Progenitor cell of endocrine pancreas (in vitro differentiated cells): Measurements from ENCODE around the gene FOXE3. TPM values are rescaled to one million over a fixed set of nuclear protein-coding genes. Genes with fewer than 3 reads are reported as not detected.

Source experiments
- DNase-seq: peaks from one replicate; pipeline ENCODE4 v3.0.0; 2021; ENCODE audit warnings: low spot score; ENCODE audit not compliant: unreplicated experiment
- H3K27ac Mint-ChIP-seq: 2 replicates; pipeline ENCODE4 v1.8.0; 2021; ENCODE audit warnings: mild to moderate bottlenecking, moderate library complexity, mixed read lengths
- H3K27me3 Mint-ChIP-seq: 2 replicates; pipeline ENCODE4 v1.8.0; 2021; ENCODE audit warnings: mixed read lengths
- H3K36me3 Mint-ChIP-seq: 2 replicates; pipeline ENCODE4 v1.8.0; 2022; ENCODE audit warnings: mixed read lengths; ENCODE audit not compliant: insufficient read depth
- H3K4me1 Mint-ChIP-seq: 2 replicates; pipeline ENCODE4 v1.8.0; 2021; ENCODE audit warnings: low read depth, mixed read lengths
- H3K4me3 Mint-ChIP-seq: 2 replicates; pipeline ENCODE4 v1.8.0; 2021; ENCODE audit warnings: low read depth, mild to moderate bottlenecking, moderate library complexity, mixed read lengths
- H3K9me3 Mint-ChIP-seq: 2 replicates; pipeline ENCODE4 v1.8.0; 2021; ENCODE audit warnings: low read depth, mixed read lengths
- total RNA-seq: library from RNA; stranded (reverse); gene quantifications from 2 replicates; pipeline ENCODE4 v1.2.1, GENCODE V29; 2021
- TF ChIP-seq, protein P1 (sequence below): fragments of 200-600 bp; sonication (generic); IDR thresholded peaks from one replicate; pipeline ENCODE4 v1.5.0; 2021; ENCODE audit warnings: antibody characterized with exemption, mild to moderate bottlenecking; ENCODE audit not compliant: unreplicated experiment

The FOXE3 gene
- total RNA-seq, 1 donor from 2014 or later = not detected

DNA sequence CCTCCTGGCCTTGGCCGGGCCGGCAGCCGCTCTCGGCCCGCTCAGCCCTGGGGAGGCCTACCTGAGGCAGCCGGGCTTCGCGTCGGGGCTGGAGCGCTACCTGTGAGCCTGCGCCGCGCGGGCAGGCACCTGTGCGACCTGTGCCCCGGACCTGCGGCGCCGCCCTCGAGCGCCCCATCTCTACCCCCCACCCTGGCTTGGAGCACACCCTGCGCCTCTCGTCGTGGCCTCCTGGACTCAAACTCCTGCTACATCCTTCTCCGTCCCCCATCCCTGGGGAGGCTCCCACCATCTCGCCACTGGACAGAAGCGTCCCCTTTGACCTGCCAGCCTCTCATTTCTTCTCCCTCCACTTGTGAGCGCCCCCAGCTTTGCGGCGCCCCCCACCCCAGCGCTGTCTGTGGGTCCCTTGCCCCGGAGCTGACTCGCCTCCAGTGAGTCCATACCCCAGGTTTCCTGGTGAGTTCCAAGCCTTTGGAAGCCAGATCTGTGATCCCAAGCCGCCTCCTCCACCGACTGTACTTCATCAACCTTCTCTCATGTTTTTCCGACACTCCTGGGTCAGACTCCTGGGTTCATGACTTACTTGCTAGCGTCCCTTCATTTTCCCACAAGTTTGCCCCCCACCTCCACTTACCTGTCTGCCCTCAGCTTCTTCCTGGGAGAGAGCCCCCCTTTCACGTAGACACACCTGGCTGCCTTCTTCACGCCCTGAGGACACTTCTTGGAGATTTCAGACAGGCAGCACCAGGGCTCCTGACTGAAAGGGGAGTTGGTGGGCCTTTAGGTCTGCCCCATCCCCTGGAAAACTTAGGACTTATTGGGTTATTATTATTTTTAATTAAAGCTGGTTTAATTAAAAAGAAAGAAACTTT is 1.3 kb downstream of the FOXE3 start:
- no peaks in the 10 kb centered on the region for H3K9me3 Mint-ChIP-seq
- DNase-seq = no peak

GRCh38 chr1:47418122-47418521 is 2.0 kb downstream of the FOXE3 start:
- TF ChIP-seq, protein P1, sequence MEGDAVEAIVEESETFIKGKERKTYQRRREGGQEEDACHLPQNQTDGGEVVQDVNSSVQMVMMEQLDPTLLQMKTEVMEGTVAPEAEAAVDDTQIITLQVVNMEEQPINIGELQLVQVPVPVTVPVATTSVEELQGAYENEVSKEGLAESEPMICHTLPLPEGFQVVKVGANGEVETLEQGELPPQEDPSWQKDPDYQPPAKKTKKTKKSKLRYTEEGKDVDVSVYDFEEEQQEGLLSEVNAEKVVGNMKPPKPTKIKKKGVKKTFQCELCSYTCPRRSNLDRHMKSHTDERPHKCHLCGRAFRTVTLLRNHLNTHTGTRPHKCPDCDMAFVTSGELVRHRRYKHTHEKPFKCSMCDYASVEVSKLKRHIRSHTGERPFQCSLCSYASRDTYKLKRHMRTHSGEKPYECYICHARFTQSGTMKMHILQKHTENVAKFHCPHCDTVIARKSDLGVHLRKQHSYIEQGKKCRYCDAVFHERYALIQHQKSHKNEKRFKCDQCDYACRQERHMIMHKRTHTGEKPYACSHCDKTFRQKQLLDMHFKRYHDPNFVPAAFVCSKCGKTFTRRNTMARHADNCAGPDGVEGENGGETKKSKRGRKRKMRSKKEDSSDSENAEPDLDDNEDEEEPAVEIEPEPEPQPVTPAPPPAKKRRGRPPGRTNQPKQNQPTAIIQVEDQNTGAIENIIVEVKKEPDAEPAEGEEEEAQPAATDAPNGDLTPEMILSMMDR = no peak
- no peak for DNase-seq
- H3K27me3 Mint-ChIP-seq = peaks cover 85% of the 10 kb centered on the region
- no peaks in the 10 kb centered on the region for H3K36me3 Mint-ChIP-seq
- no peaks in the 10 kb centered on the region for H3K4me1 Mint-ChIP-seq
- H3K9me3 Mint-ChIP-seq = no peaks in the 10 kb centered on the region
- H3K27ac Mint-ChIP-seq = no peak overlapping the region
- no peak overlapping the region for H3K4me3 Mint-ChIP-seq

More for the DNA sequence above, 1.3 kb downstream of the FOXE3 start:
- Mint-ChIP-seq H3K4me3 (peak overlapping the region; percentile 56), H3K4me1 (no peaks in the 10 kb centered on the region), H3K27ac (no peak overlapping the region), H3K36me3 (no peaks in the 10 kb centered on the region), H3K27me3 (peaks cover 83% of the 10 kb centered on the region)
- TF ChIP-seq, protein P1 = no peak

DNA sequence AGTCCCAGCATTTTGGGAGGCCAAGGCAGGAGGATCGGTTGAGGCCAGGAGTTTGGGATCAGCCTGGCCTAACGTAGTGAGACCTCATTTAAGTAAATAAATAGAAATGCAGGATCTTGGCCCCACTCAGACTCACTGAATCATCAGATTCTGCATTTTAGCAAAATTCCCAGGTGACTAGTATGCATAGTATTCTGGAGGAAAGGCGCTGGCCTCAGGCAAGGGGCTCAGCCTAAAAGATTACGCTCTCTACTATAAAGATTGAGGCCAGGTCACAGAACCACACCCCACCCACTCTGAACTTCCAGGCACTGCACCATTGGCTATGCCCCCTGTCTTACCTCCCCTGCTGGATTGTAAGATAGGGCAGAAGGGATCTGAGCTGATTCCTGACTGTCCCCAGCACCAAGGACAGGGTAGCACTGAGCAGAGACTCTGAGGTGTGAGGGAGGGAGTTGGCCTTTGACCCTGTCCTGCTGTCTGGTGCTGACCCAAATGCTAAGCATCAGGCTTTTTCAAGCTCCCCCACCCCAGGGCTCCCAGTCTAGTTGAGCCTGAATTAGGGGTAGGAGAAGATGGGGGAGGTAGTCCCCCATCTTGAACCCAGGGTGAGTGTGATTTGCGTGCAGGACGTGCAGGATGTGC is 2.7 kb downstream of the FOXE3 start:
- Mint-ChIP-seq H3K27ac (no peak overlapping the region), H3K27me3 (peaks cover 83% of the 10 kb centered on the region), H3K4me3 (no peak overlapping the region), H3K9me3 (no peaks in the 10 kb centered on the region), H3K4me1 (no peaks in the 10 kb centered on the region), H3K36me3 (no peaks in the 10 kb centered on the region)
- TF ChIP-seq, protein P1 = no peak
- no peak for DNase-seq

GRCh38 chr1:47420547-47420946 is 4.5 kb downstream of the FOXE3 start:
- peaks cover 81% of the 10 kb centered on the region for H3K27me3 Mint-ChIP-seq
- no peaks in the 10 kb centered on the region for H3K9me3 Mint-ChIP-seq
- no peak overlapping the region for H3K4me3 Mint-ChIP-seq
- TF ChIP-seq, protein P1 = no peak
- H3K4me1 Mint-ChIP-seq = no peaks in the 10 kb centered on the region
- H3K27ac Mint-ChIP-seq = no peak overlapping the region
- H3K36me3 Mint-ChIP-seq = no peaks in the 10 kb centered on the region
- no peak for DNase-seq

DNA sequence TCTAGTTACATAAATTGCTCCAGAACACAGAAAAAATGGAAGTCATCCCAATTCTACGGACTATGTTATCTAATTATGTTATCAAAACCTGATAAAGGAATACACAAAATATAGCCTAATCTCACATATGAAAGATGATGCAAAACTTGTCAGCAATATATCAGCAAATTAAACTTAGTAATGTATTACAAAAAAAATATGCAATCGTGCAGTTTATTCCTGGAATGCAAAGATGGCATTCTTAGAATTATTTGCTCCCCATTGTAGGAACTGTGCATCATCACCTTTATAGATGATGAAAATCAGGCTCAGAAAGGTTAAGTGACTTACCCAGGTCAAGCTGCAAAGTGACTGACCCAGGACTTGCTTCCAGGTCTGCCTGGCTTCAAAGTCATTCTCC is 7.8 kb downstream of the FOXE3 start:
- no peak overlapping the region for H3K27ac Mint-ChIP-seq

More for the DNA sequence above, 7.8 kb downstream of the FOXE3 start:
- Mint-ChIP-seq H3K36me3 (no peaks in the 10 kb centered on the region), H3K4me3 (no peak overlapping the region), H3K9me3 (no peaks in the 10 kb centered on the region), H3K4me1 (no peaks in the 10 kb centered on the region), H3K27me3 (peaks cover 81% of the 10 kb centered on the region)
- no peak for DNase-seq
- TF ChIP-seq, protein P1 = no peak
